Ramos (cell line): Measurements from ENCODE around the gene ST3GAL6.
"Not testable (repeated sequence)": the region's sequence is repeated elsewhere in the genome, so short reads cannot be mapped to it uniquely, and the experiment has no call there.

ENCODE experiments used
- in situ Hi-C: fragments of 300-500 bp; cut with MboI; formaldehyde crosslinking; loops from one replicate; pipeline ENCODE4 v1.14.3; 2022; ENCODE audit warnings: low sequenced_read_pairs; ENCODE audit not compliant: unreplicated experiment

ST3GAL6 gene

DNA sequence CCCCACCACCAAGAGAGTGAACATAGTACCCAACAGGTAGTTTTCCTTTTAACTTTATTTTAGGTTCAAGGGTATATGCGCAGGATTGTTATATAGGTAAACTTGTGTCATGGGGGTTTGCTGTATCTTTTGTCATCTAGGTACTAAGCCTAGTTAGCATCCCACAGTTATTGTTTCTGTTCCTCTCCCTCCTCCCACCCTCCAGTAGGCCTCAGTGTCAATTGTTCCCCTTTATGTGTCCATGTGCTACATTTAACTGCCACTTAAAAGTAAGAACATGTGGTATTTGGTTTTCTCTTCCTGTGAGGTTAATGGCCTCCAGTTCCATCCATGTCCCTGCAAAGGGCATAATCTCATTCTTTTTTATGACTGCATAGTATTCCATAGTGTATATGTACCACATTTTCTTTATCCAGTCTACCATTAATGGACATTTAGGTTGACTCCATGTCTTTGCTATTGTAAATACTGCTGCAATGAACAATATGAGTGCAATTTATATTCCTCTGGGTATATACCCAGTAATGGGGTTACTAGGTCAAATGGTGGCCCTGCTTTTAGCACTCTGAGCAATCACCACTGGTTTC is 66.2 kb downstream of the ST3GAL6 start:
- in situ Hi-C loops = no loop called here

DNA sequence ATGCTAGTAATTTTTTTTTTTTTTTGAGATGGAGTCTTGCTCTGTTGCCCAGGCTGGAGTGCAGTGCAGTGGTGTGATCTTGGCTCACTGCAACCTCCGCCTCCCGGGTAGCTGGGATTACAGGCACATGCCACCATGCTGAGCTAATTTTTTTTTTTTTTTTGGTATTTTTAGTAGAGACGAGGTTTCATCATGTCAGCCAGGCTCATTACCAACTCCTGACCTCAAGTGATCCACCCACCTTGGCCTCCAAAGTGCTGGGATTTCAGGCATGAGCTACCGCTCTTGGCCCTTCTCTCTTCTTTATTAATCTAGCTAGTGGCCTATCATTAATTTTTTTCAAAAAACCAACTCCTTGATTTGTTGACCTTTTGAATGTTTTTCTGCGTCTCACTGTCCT is 67.9 kb downstream of the ST3GAL6 start:
- in situ Hi-C loops = not testable (repeated sequence)

DNA sequence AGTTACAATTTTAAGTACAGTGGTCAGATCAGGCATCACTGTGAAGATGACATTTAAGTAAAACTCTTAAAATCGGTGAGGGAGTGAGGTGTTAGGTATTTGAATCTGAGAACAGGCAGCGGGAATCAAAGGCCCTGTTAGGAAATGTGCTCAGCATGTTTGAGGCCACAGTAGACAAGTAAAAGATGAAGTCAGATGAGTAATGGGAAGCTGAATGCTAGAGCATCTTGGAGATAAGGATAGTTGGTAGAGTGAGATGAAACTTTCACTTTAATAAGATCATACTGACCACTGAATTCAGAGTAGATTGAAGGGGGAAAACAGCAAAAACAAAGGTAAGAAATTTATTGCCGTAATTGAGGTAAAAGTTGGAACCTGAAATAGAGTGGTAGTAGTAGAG is 76.7 kb downstream of the ST3GAL6 start:
- in situ Hi-C loops = no loop called here

DNA sequence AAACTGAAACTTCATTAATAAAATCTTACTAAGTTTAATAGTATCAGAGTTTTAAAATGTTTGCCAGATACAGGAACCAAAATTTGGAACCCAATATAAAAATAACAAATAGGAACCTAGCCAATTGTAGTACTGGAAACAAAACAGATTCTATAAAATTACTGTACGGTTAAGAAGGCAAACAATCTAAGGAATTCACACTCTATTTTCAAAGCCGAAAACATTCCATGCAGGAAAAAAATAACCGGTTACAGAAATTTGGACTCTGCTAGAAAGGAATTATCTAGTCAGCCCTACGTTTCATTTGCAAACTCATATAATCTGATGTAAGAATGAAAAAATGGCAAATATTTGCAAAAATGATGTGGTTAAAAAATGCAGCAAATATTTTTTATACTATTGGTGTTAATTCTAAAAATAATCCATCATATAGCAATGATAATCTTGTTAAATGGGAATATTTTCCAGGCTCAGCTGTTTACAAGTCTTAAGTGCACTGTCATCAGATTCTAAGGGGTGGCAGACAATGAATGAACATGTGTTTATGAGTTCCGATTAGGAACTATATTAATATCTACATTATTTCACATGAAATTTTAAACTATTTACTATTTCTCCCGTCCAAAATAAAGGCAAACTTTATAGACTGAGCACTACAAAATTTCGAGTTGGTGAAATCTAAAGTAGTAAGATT is 80.3 kb downstream of the ST3GAL6 start:
- in situ Hi-C loops = no loop called here
